ENCODE data around the gene NONO. TPM values are rescaled to one million over a fixed set of nuclear protein-coding genes. Genes with fewer than 3 reads are reported as not detected.

NONO gene
- total RNA-seq, 1 experiment from 2014 or later: 527 TPM

- POLR2A ChIA-PET: no interaction called here
- TF ChIP-seq, protein P1, sequence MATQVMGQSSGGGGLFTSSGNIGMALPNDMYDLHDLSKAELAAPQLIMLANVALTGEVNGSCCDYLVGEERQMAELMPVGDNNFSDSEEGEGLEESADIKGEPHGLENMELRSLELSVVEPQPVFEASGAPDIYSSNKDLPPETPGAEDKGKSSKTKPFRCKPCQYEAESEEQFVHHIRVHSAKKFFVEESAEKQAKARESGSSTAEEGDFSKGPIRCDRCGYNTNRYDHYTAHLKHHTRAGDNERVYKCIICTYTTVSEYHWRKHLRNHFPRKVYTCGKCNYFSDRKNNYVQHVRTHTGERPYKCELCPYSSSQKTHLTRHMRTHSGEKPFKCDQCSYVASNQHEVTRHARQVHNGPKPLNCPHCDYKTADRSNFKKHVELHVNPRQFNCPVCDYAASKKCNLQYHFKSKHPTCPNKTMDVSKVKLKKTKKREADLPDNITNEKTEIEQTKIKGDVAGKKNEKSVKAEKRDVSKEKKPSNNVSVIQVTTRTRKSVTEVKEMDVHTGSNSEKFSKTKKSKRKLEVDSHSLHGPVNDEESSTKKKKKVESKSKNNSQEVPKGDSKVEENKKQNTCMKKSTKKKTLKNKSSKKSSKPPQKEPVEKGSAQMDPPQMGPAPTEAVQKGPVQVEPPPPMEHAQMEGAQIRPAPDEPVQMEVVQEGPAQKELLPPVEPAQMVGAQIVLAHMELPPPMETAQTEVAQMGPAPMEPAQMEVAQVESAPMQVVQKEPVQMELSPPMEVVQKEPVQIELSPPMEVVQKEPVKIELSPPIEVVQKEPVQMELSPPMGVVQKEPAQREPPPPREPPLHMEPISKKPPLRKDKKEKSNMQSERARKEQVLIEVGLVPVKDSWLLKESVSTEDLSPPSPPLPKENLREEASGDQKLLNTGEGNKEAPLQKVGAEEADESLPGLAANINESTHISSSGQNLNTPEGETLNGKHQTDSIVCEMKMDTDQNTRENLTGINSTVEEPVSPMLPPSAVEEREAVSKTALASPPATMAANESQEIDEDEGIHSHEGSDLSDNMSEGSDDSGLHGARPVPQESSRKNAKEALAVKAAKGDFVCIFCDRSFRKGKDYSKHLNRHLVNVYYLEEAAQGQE (IDR thresholded peaks at IDR 0.05; ENCODE audit: insufficient read depth in 1 of 2, low read depth in 2 of 2, low read length in 1 of 2): no peak
- TF ChIP-seq POLR2AphosphoS5 (IDR thresholded peaks at IDR 0.05; ENCODE audit: low read depth, low read length) (no peak), SIN3A (IDR thresholded peaks at IDR 0.05; ENCODE audit: borderline replicate concordance, insufficient read depth, low read depth, low read length) (no peak)
- Histone ChIP-seq H3K27ac (ENCODE audit: low read length) (no peak overlapping the region), H3K9me3 (ENCODE audit: control insufficient read depth, insufficient read depth, low read depth, low read length) (no peaks in the 10 kb centered on the region), H3K4me3 (ENCODE audit: low read depth in 2 of 2, low read length in 2 of 2) (no peak overlapping the region), H3K36me3 (ENCODE audit: control insufficient read depth, insufficient read depth, low read length) (no peaks in the 10 kb centered on the region), H3K27me3 (ENCODE audit: control insufficient read depth, insufficient read depth, low read length) (no peaks in the 10 kb centered on the region), H3K4me1 (ENCODE audit: control insufficient read depth, insufficient read depth, low read length) (peaks cover 12% of the 10 kb centered on the region)
- in situ Hi-C loops (cut with HindIII; ENCODE audit: low pct_unique_long_range_greater_than_20kb, low sequenced_read_pairs): no loop called here
- DNase-seq (ENCODE audit: low read depth, low spot score) (no peak), ATAC-seq (no peak)
- no TSS peak for BruUV-seq (replicated peaks)
- intact Hi-C loops (cut with micrococcal nuclease; ENCODE audit: unreplicated experiment): no loop called here
- CTCF ChIA-PET: no interaction called here
These were observed 32.6 kb upstream of the NONO start for GRCh38 chrX:71250841-71251240.

- DNase-seq (ENCODE audit: low read depth, low spot score) (no peak), ATAC-seq (no peak)
- POLR2A ChIA-PET: no interaction called here
- intact Hi-C loops (cut with micrococcal nuclease; ENCODE audit: unreplicated experiment) (no loop called here), in situ Hi-C loops (cut with HindIII; ENCODE audit: low pct_unique_long_range_greater_than_20kb, low sequenced_read_pairs) (no loop called here)
- TF ChIP-seq TCF7L2 (IDR thresholded peaks at IDR 0.05; ENCODE audit: low read depth, low read length) (no peak), CTCF (IDR thresholded peaks at IDR 0.05) (no peak), SIN3A (IDR thresholded peaks at IDR 0.05; ENCODE audit: borderline replicate concordance, insufficient read depth, low read depth, low read length) (no peak), POLR2AphosphoS5 (IDR thresholded peaks at IDR 0.05; ENCODE audit: low read depth, low read length) (no peak)
- TF ChIP-seq, protein P1 (IDR thresholded peaks at IDR 0.05; ENCODE audit: insufficient read depth in 1 of 2, low read depth in 2 of 2, low read length in 1 of 2): no peak
- Histone ChIP-seq H3K4me1 (ENCODE audit: control insufficient read depth, insufficient read depth, low read length) (peaks cover 16% of the 10 kb centered on the region), H3K27me3 (ENCODE audit: control insufficient read depth, insufficient read depth, low read length) (no peaks in the 10 kb centered on the region), H3K36me3 (ENCODE audit: control insufficient read depth, insufficient read depth, low read length) (no peaks in the 10 kb centered on the region), H3K4me3 (ENCODE audit: low read depth in 2 of 2, low read length in 2 of 2) (no peak overlapping the region), H3K9me3 (ENCODE audit: control insufficient read depth, insufficient read depth, low read depth, low read length) (no peaks in the 10 kb centered on the region), H3K27ac (ENCODE audit: low read length) (no peak overlapping the region)
- no TSS peak for BruUV-seq (replicated peaks)
- CTCF ChIA-PET: no interaction called here
These were observed 31.9 kb upstream of the NONO start for GRCh38 chrX:71251466-71251973.
